ENCODE measurements around the gene GNG2. TPM values are rescaled to one million over a fixed set of nuclear protein-coding genes. Genes with fewer than 3 reads are reported as not detected.
A peak's percentile ranks its signal among the peaks of the same experiment; 100 is the strongest.

Gene GNG2
- total RNA-seq, 1 experiment from 2014 or later, result 0.23 TPM

DNA sequence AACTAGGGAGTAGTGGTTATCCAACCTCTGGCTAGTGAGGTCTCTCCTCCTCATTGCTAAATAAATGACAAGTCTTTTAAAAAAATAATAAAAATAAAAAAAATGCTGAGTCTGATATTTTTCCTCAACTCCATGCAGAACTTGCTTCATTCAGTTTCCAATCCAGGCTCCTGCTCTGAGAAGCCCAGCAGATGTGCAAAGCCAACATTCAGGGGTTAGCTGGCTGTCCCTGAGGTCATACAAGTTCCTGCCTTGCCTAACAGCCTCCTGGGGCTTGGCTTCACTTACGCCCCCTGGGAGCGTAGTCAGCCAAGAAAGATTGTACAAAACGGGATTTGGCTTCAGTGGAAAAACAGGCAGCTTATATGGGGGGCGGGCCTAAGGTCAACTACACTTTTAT, 152.2 kb downstream of the GNG2 start:
- Histone ChIP-seq H3K4me3 (ENCODE audit: low read depth in 2 of 2, low read length in 2 of 2) (no peak overlapping the region), H3K27ac (ENCODE audit: low read length) (no peak overlapping the region), H3K9me3 (ENCODE audit: control insufficient read depth, insufficient read depth, low read depth, low read length) (no peaks in the 10 kb centered on the region), H3K36me3 (ENCODE audit: control insufficient read depth, insufficient read depth, low read length) (peaks cover 2% of the 10 kb centered on the region), H3K27me3 (ENCODE audit: control insufficient read depth, insufficient read depth, low read length) (no peaks in the 10 kb centered on the region; the same call in 1 of the 2 replicates), H3K4me1 (ENCODE audit: control insufficient read depth, insufficient read depth, low read length) (no peaks in the 10 kb centered on the region)
- POLR2A ChIA-PET, result no interaction called here
- TF ChIP-seq, protein P1, sequence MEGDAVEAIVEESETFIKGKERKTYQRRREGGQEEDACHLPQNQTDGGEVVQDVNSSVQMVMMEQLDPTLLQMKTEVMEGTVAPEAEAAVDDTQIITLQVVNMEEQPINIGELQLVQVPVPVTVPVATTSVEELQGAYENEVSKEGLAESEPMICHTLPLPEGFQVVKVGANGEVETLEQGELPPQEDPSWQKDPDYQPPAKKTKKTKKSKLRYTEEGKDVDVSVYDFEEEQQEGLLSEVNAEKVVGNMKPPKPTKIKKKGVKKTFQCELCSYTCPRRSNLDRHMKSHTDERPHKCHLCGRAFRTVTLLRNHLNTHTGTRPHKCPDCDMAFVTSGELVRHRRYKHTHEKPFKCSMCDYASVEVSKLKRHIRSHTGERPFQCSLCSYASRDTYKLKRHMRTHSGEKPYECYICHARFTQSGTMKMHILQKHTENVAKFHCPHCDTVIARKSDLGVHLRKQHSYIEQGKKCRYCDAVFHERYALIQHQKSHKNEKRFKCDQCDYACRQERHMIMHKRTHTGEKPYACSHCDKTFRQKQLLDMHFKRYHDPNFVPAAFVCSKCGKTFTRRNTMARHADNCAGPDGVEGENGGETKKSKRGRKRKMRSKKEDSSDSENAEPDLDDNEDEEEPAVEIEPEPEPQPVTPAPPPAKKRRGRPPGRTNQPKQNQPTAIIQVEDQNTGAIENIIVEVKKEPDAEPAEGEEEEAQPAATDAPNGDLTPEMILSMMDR (IDR thresholded peaks at IDR 0.05), result no peak
- no peak for TF ChIP-seq POLR2AphosphoS5 (IDR thresholded peaks at IDR 0.05; ENCODE audit: low read depth, low read length)
- TF ChIP-seq SIN3A (IDR thresholded peaks at IDR 0.05; ENCODE audit: borderline replicate concordance, insufficient read depth, low read depth, low read length), result no peak
- TF ChIP-seq TCF7L2 (IDR thresholded peaks at IDR 0.05; ENCODE audit: low read depth, low read length), result no peak
- TF ChIP-seq, protein P2, sequence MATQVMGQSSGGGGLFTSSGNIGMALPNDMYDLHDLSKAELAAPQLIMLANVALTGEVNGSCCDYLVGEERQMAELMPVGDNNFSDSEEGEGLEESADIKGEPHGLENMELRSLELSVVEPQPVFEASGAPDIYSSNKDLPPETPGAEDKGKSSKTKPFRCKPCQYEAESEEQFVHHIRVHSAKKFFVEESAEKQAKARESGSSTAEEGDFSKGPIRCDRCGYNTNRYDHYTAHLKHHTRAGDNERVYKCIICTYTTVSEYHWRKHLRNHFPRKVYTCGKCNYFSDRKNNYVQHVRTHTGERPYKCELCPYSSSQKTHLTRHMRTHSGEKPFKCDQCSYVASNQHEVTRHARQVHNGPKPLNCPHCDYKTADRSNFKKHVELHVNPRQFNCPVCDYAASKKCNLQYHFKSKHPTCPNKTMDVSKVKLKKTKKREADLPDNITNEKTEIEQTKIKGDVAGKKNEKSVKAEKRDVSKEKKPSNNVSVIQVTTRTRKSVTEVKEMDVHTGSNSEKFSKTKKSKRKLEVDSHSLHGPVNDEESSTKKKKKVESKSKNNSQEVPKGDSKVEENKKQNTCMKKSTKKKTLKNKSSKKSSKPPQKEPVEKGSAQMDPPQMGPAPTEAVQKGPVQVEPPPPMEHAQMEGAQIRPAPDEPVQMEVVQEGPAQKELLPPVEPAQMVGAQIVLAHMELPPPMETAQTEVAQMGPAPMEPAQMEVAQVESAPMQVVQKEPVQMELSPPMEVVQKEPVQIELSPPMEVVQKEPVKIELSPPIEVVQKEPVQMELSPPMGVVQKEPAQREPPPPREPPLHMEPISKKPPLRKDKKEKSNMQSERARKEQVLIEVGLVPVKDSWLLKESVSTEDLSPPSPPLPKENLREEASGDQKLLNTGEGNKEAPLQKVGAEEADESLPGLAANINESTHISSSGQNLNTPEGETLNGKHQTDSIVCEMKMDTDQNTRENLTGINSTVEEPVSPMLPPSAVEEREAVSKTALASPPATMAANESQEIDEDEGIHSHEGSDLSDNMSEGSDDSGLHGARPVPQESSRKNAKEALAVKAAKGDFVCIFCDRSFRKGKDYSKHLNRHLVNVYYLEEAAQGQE (IDR thresholded peaks at IDR 0.05; ENCODE audit: insufficient read depth in 1 of 2, low read depth in 2 of 2, low read length in 1 of 2), result no peak
- intact Hi-C loops (cut with micrococcal nuclease; ENCODE audit: unreplicated experiment), result no loop called here
- no TSS peak for BruUV-seq (replicated peaks)
- ATAC-seq (no peak), DNase-seq (ENCODE audit: low read depth, low spot score) (no peak)
- in situ Hi-C loops (cut with HindIII; ENCODE audit: low pct_unique_long_range_greater_than_20kb, low sequenced_read_pairs), result no loop called here
- CTCF ChIA-PET, result no interaction called here

GRCh38 chr14:52013984-52014600, 153.7 kb downstream of the GNG2 start:
- in situ Hi-C loops (cut with HindIII; ENCODE audit: low pct_unique_long_range_greater_than_20kb, low sequenced_read_pairs), result no loop called here
- H3K4me3 ChIP-seq (ENCODE audit: low read depth in 2 of 2, low read length in 2 of 2), result no peak overlapping the region
- BruUV-seq (replicated peaks), result no TSS peak
- no peaks in the 10 kb centered on the region for H3K9me3 ChIP-seq (ENCODE audit: control insufficient read depth, insufficient read depth, low read depth, low read length)
- ChIA-PET CTCF (no interaction called here), POLR2A (no interaction called here)
- no peak for DNase-seq (ENCODE audit: low read depth, low spot score)
- H3K27ac ChIP-seq (ENCODE audit: low read length), result no peak overlapping the region
- H3K4me1 ChIP-seq (ENCODE audit: control insufficient read depth, insufficient read depth, low read length), result no peaks in the 10 kb centered on the region
- H3K27me3 ChIP-seq (ENCODE audit: control insufficient read depth, insufficient read depth, low read length), result no peaks in the 10 kb centered on the region; the same call in 1 of the 2 replicates
- no peak for TF ChIP-seq POLR2AphosphoS5 (IDR thresholded peaks at IDR 0.05; ENCODE audit: low read depth, low read length)
- no peak for TF ChIP-seq TCF7L2 (IDR thresholded peaks at IDR 0.05; ENCODE audit: low read depth, low read length)
- TF ChIP-seq, protein P1 (IDR thresholded peaks at IDR 0.05), result peak; percentile 37
- no peak for TF ChIP-seq SIN3A (IDR thresholded peaks at IDR 0.05; ENCODE audit: borderline replicate concordance, insufficient read depth, low read depth, low read length)
- TF ChIP-seq, protein P2 (IDR thresholded peaks at IDR 0.05; ENCODE audit: insufficient read depth in 1 of 2, low read depth in 2 of 2, low read length in 1 of 2), result no peak
- H3K36me3 ChIP-seq (ENCODE audit: control insufficient read depth, insufficient read depth, low read length), result peaks cover 2% of the 10 kb centered on the region
- intact Hi-C loops (cut with micrococcal nuclease; ENCODE audit: unreplicated experiment), result no loop called here
- ATAC-seq, result peak; percentile 36; the same call in 1 of the 2 replicates

Measured in Panc1 (cell line).